ENCODE results near the gene ZNF468. TPM values are rescaled to one million over a fixed set of nuclear protein-coding genes. Genes with fewer than 3 reads are reported as not detected.
"Not testable (repeated sequence)": the region's sequence is repeated elsewhere in the genome, so short reads cannot be mapped to it uniquely, and the experiment has no call there.

Gene ZNF468
- polyA plus RNA-seq (12.4 to 20.5 TPM (median 18.0 TPM) in 3 replicates), polyA minus RNA-seq (17.9 to 21.6 TPM (median 21.2 TPM) in 3 replicates)
- polyA plus RNA-seq (2011; ENCODE audit: low read depth): 3.7 TPM
- polyA plus RNA-seq (2011; cell fraction: cytosol; rRNA removed): 8.4 and 16.2 TPM in 2 replicates
- 31.0 and 35.6 TPM in 2 replicates for polyA plus RNA-seq (2011; cell fraction: nucleus; rRNA removed)
- 10.6 and 12.8 TPM in 2 replicates for polyA plus RNA-seq (2012; ENCODE audit: low replicate concordance)
- 7.3 TPM for polyA minus RNA-seq (2011; cell fraction: cytosol; rRNA and poly(A)+ RNA removed)
- 14.7 and 25.1 TPM in 2 replicates for polyA minus RNA-seq (2011; cell fraction: nucleus; rRNA and poly(A)+ RNA removed)

GRCh38 chr19:52857378-52858191, at the start of gene ZNF468:
Gene ZNF468 (minus strand): TSS chr19:52857619. CDS start chr19:52854272, 3,347 bp downstream.
- H3K9me3 ChIP-seq (ENCODE audit: control insufficient read depth, low read depth, low read length); H3K4me1 ChIP-seq (ENCODE audit: control insufficient read depth, extremely low read depth, insufficient read depth, low read length); H3K9me1 ChIP-seq (ENCODE audit: control insufficient read depth, extremely low read depth, insufficient read depth, low read length); dilution Hi-C loops (cut with MboI; ENCODE audit: extremely low pct_ligation_motif_present, low sequenced_read_pairs); H4K20me1 ChIP-seq (ENCODE audit: control insufficient read depth, extremely low read depth, insufficient read depth, low read length); H3K27me3 ChIP-seq (ENCODE audit: control insufficient read depth, extremely low read depth, insufficient read depth, low read length); H3K79me2 ChIP-seq (ENCODE audit: control insufficient read depth, insufficient read depth, low read length); H3K36me3 ChIP-seq (ENCODE audit: control insufficient read depth in 2 of 2, extremely low read depth in 1 of 2, insufficient read depth in 2 of 2, low read length in 2 of 2): not testable (repeated sequence)
- DNase-seq (ENCODE audit: low read depth, low spot score) (peak; percentile 1), FAIRE-seq (peak; percentile 90)
- Histone ChIP-seq H3K4me2 (ENCODE audit: control insufficient read depth, extremely low read depth, insufficient read depth, low read depth, low read length) (peak within 1 kb of the TSS; percentile 80), H3K9ac (ENCODE audit: control insufficient read depth, extremely low read depth, insufficient read depth, low read length) (peak within 1 kb of the TSS; percentile 81), H3K4me3 (ENCODE audit: control insufficient read depth in 2 of 3, extremely low read depth in 1 of 3, insufficient read depth in 2 of 3, low read depth in 1 of 3, low read length in 3 of 3) (peak within 1 kb of the TSS; percentile 69 to 76 (median 76)), H3K27ac (ENCODE audit: control insufficient read depth, insufficient read depth, low read length) (peak within 1 kb of the TSS; percentile 73), H2AFZ (ENCODE audit: control insufficient read depth, low read length) (peak within 1 kb of the TSS; percentile 86)

GRCh38 chr19:52904052-52904780, 46.8 kb upstream of the ZNF468 start:
- H2AFZ ChIP-seq (ENCODE audit: control insufficient read depth, low read length); dilution Hi-C loops (cut with MboI; ENCODE audit: extremely low pct_ligation_motif_present, low sequenced_read_pairs); H3K36me3 ChIP-seq (ENCODE audit: control insufficient read depth in 2 of 2, extremely low read depth in 1 of 2, insufficient read depth in 2 of 2, low read length in 2 of 2); DNase-seq (ENCODE audit: low read depth, low spot score); H3K27me3 ChIP-seq (ENCODE audit: control insufficient read depth, extremely low read depth, insufficient read depth, low read length); H3K4me3 ChIP-seq (ENCODE audit: control insufficient read depth in 2 of 3, extremely low read depth in 1 of 3, insufficient read depth in 2 of 3, low read depth in 1 of 3, low read length in 3 of 3); H3K4me1 ChIP-seq (ENCODE audit: control insufficient read depth, extremely low read depth, insufficient read depth, low read length); H3K9ac ChIP-seq (ENCODE audit: control insufficient read depth, extremely low read depth, insufficient read depth, low read length); H3K9me1 ChIP-seq (ENCODE audit: control insufficient read depth, extremely low read depth, insufficient read depth, low read length); H4K20me1 ChIP-seq (ENCODE audit: control insufficient read depth, extremely low read depth, insufficient read depth, low read length); H3K27ac ChIP-seq (ENCODE audit: control insufficient read depth, insufficient read depth, low read length); FAIRE-seq; H3K4me2 ChIP-seq (ENCODE audit: control insufficient read depth, extremely low read depth, insufficient read depth, low read depth, low read length); H3K79me2 ChIP-seq (ENCODE audit: control insufficient read depth, insufficient read depth, low read length); H3K9me3 ChIP-seq (ENCODE audit: control insufficient read depth, low read depth, low read length): not testable (repeated sequence)

GRCh38 chr19:52901842-52902241, 44.4 kb upstream of the ZNF468 start:
- Histone ChIP-seq H3K4me2 (ENCODE audit: control insufficient read depth, extremely low read depth, insufficient read depth, low read depth, low read length) (no peak overlapping the region), H3K36me3 (ENCODE audit: control insufficient read depth in 2 of 2, extremely low read depth in 1 of 2, insufficient read depth in 2 of 2, low read length in 2 of 2) (peaks cover 0 to under 1% of the 10 kb centered on the region in 2 experiments), H3K4me3 (ENCODE audit: control insufficient read depth in 2 of 3, extremely low read depth in 1 of 3, insufficient read depth in 2 of 3, low read depth in 1 of 3, low read length in 3 of 3) (no peak overlapping the region), H4K20me1 (ENCODE audit: control insufficient read depth, extremely low read depth, insufficient read depth, low read length) (no peaks in the 10 kb centered on the region), H3K4me1 (ENCODE audit: control insufficient read depth, extremely low read depth, insufficient read depth, low read length) (no peaks in the 10 kb centered on the region), H3K27me3 (ENCODE audit: control insufficient read depth, extremely low read depth, insufficient read depth, low read length) (no peaks in the 10 kb centered on the region), H3K79me2 (ENCODE audit: control insufficient read depth, insufficient read depth, low read length) (no peaks in the 10 kb centered on the region), H3K9ac (ENCODE audit: control insufficient read depth, extremely low read depth, insufficient read depth, low read length) (no peak overlapping the region), H3K27ac (ENCODE audit: control insufficient read depth, insufficient read depth, low read length) (no peak overlapping the region), H3K9me1 (ENCODE audit: control insufficient read depth, extremely low read depth, insufficient read depth, low read length) (no peaks in the 10 kb centered on the region), H3K9me3 (ENCODE audit: control insufficient read depth, low read depth, low read length) (peaks cover 5% of the 10 kb centered on the region), H2AFZ (ENCODE audit: control insufficient read depth, low read length) (no peak overlapping the region)
- no peak for TF ChIP-seq EZH2 (IDR thresholded peaks at IDR 0.05; ENCODE audit: low read length)
- TF ChIP-seq CTCF (optimal IDR thresholded peaks at IDR 0.05 in 1 of 3, IDR thresholded peaks at IDR 0.05 in 1 of 3, conservative IDR thresholded peaks at IDR 0.05 in 1 of 3; ENCODE audit: extremely low read depth in 1 of 3, insufficient read depth in 2 of 3, low read length in 3 of 3): no peak
- FAIRE-seq: no peak
- dilution Hi-C loops (cut with MboI; ENCODE audit: extremely low pct_ligation_motif_present, low sequenced_read_pairs): no loop called here
- no peak for DNase-seq (ENCODE audit: low read depth, low spot score)

GRCh38 chr19:52898596-52898995, 41.2 kb upstream of the ZNF468 start:
- H3K4me1 ChIP-seq (ENCODE audit: control insufficient read depth, extremely low read depth, insufficient read depth, low read length); H3K9me1 ChIP-seq (ENCODE audit: control insufficient read depth, extremely low read depth, insufficient read depth, low read length); dilution Hi-C loops (cut with MboI; ENCODE audit: extremely low pct_ligation_motif_present, low sequenced_read_pairs); H2AFZ ChIP-seq (ENCODE audit: control insufficient read depth, low read length); H3K9me3 ChIP-seq (ENCODE audit: control insufficient read depth, low read depth, low read length); H3K27ac ChIP-seq (ENCODE audit: control insufficient read depth, insufficient read depth, low read length); H3K4me3 ChIP-seq (ENCODE audit: control insufficient read depth in 2 of 3, extremely low read depth in 1 of 3, insufficient read depth in 2 of 3, low read depth in 1 of 3, low read length in 3 of 3); H3K36me3 ChIP-seq (ENCODE audit: control insufficient read depth in 2 of 2, extremely low read depth in 1 of 2, insufficient read depth in 2 of 2, low read length in 2 of 2); H4K20me1 ChIP-seq (ENCODE audit: control insufficient read depth, extremely low read depth, insufficient read depth, low read length); H3K27me3 ChIP-seq (ENCODE audit: control insufficient read depth, extremely low read depth, insufficient read depth, low read length); H3K4me2 ChIP-seq (ENCODE audit: control insufficient read depth, extremely low read depth, insufficient read depth, low read depth, low read length); FAIRE-seq; H3K9ac ChIP-seq (ENCODE audit: control insufficient read depth, extremely low read depth, insufficient read depth, low read length); DNase-seq (ENCODE audit: low read depth, low spot score): not testable (repeated sequence)
- peaks cover 17% of the 10 kb centered on the region for H3K79me2 ChIP-seq (ENCODE audit: control insufficient read depth, insufficient read depth, low read length)

Data from keratinocyte (primary cell).